Transverse colon (tissue), 4 donors: ENCODE data around the gene ADK.

Source experiments
- CTCF ChIP-seq, 5 experiments: fragments of 200-600 bp in 3 of 5; fragments of 450-650 bp in 2 of 5; sonication (generic) in 3 of 5; IDR thresholded peaks; 1 replicate in 2 of 5; 2 replicates in 3 of 5; pipeline ENCODE4 v1.5.1; 2016 to 2017; ENCODE audit warnings: antibody characterized with exemption in 5 of 5, inconsistent platforms in 3 of 5, mild to moderate bottlenecking in 2 of 5, moderate library complexity in 1 of 5
- POLR2A ChIP-seq: fragments of 450-650 bp; IDR thresholded peaks from one replicate; pipeline ENCODE4 v1.6.1; 2016; ENCODE audit warnings: antibody characterized with exemption, mild to moderate bottlenecking, moderate library complexity
- POLR2AphosphoS5 ChIP-seq, 3 donors: sonication (generic); formaldehyde crosslinking; IDR thresholded peaks; one replicate each; pipeline ENCODE4 v1.6.1; 2016; ENCODE audit warnings: antibody characterized with exemption in 3 of 3

- TF ChIP-seq CTCF (IDR thresholded peaks at IDR 0.05) (no peak), POLR2A (no peak), POLR2AphosphoS5 (IDR thresholded peaks at IDR 0.05) (no peak)
These were observed 438.8 kb downstream of the ADK start for GRCh38 chr10:74589851-74590250.
